ENCODE data around the gene MZB1.

GRCh38 chr5:139387611-139388197 is 2.0 kb downstream of the MZB1 start:
- TF ChIP-seq CTCF (IDR thresholded peaks at IDR 0.05) (no peak), POLR2A (IDR thresholded peaks at IDR 0.05) (no peak)

All from esophagus squamous epithelium (tissue), 4 donors.